Left ventricle myocardium inferior (tissue), 1 donor: ENCODE measurements around the gene ZNF800. TPM values are rescaled to one million over a fixed set of nuclear protein-coding genes. Genes with fewer than 3 reads are reported as not detected.

Source experiments
- DNase-seq: peaks from one replicate; pipeline ENCODE4 v3.0.0-alpha.2; 2020
- H3K27ac ChIP-seq: fragments of 200-600 bp; replicated peaks from 2 replicates; pipeline ENCODE4 v1.8.0; 2021
- H3K27me3 ChIP-seq: fragments of 200-600 bp; 2 replicates; pipeline ENCODE4 v1.8.0; 2021; ENCODE audit warnings: low read depth
- H3K36me3 ChIP-seq: fragments of 200-600 bp; 2 replicates; pipeline ENCODE4 v1.8.0; 2021
- H3K4me1 ChIP-seq: fragments of 200-600 bp; 2 replicates; pipeline ENCODE4 v1.8.0; 2021
- H3K4me3 ChIP-seq: fragments of 200-600 bp; 2 replicates; pipeline ENCODE4 v1.8.0; 2021; ENCODE audit warnings: mild to moderate bottlenecking, moderate library complexity
- H3K9me3 ChIP-seq: fragments of 200-600 bp; replicated peaks from 2 replicates; pipeline ENCODE4 v1.8.0; 2021
- intact Hi-C: fragments of 100-400 bp; cut with micrococcal nuclease; formaldehyde crosslinking; loops from one replicate; pipeline ENCODE4 v1.11.0; 2022
- total RNA-seq: library from RNA; stranded (reverse); fragmentation: NEBNext Ultra II Directional; extraction: Animal tissue kit (Norgen Biotek cat#: 25700); gene quantifications from one replicate; pipeline ENCODE4 v1.2.1, GENCODE V29; 2021
- TF ChIP-seq, protein P1 (sequence below): fragments of 200-600 bp; IDR thresholded peaks from 2 replicates; pipeline ENCODE4 v1.8.0; 2021; ENCODE audit warnings: antibody characterized with exemption, mild to moderate bottlenecking, borderline replicate concordance
- donor health status: DM: no; HTN: yes; CAD: no; lungs with severe emphysema.

Gene ZNF800
- total RNA-seq, 1 donor from 2014 or later, result 17.3 TPM

DNA sequence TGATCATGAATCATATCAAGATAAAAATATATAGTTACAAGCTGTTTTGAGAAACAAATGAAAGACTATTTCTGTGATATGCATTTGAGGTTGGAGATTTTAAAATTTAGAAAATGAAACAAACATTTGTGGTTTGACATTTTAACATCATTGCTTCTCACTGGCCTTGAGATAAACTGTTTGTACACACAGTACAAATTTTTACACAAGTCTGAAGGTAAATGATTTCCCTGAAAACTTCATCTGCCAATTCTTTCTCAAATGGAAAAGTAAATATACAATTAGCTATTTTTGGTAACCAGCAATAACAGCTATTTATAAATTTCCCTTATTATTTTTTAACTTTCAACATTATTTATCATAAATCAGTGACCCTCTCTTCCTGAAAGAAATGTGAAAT lies 38.6 kb downstream of the ZNF800 start:
- TF ChIP-seq, protein P1, sequence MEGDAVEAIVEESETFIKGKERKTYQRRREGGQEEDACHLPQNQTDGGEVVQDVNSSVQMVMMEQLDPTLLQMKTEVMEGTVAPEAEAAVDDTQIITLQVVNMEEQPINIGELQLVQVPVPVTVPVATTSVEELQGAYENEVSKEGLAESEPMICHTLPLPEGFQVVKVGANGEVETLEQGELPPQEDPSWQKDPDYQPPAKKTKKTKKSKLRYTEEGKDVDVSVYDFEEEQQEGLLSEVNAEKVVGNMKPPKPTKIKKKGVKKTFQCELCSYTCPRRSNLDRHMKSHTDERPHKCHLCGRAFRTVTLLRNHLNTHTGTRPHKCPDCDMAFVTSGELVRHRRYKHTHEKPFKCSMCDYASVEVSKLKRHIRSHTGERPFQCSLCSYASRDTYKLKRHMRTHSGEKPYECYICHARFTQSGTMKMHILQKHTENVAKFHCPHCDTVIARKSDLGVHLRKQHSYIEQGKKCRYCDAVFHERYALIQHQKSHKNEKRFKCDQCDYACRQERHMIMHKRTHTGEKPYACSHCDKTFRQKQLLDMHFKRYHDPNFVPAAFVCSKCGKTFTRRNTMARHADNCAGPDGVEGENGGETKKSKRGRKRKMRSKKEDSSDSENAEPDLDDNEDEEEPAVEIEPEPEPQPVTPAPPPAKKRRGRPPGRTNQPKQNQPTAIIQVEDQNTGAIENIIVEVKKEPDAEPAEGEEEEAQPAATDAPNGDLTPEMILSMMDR, result no peak
- intact Hi-C loops, result no loop called here
- no peak for DNase-seq
- Histone ChIP-seq H3K27me3 (no peaks in the 10 kb centered on the region), H3K4me1 (no peaks in the 10 kb centered on the region), H3K9me3 (no peaks in the 10 kb centered on the region), H3K36me3 (no peaks in the 10 kb centered on the region), H3K4me3 (no peak overlapping the region), H3K27ac (no peak overlapping the region)

DNA sequence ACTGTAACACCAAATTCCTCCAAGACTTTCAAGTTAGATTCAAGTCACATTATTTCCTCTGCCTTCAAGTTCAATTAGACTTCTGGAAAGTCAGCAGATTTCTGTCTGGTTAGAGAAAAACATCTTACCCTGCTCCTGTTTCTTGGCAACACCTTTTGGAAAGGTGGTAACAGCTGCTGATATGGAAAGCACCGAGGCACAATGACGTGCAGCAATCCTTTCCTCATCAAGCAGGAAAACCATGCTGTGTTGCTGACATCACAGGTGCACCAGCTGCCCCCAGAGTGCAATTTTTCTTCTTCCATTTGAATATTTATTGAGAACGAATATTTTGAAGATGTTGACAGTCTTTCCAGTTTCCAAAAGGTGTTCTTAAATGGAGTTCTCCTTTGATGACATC lies 41.9 kb downstream of the ZNF800 start:
- intact Hi-C loops, result no loop called here
- Histone ChIP-seq H3K27me3 (no peaks in the 10 kb centered on the region), H3K27ac (no peak overlapping the region), H3K9me3 (no peaks in the 10 kb centered on the region), H3K4me1 (peaks cover 7% of the 10 kb centered on the region), H3K4me3 (no peak overlapping the region), H3K36me3 (no peaks in the 10 kb centered on the region)
- TF ChIP-seq, protein P1, result no peak
- DNase-seq, result no peak

DNA sequence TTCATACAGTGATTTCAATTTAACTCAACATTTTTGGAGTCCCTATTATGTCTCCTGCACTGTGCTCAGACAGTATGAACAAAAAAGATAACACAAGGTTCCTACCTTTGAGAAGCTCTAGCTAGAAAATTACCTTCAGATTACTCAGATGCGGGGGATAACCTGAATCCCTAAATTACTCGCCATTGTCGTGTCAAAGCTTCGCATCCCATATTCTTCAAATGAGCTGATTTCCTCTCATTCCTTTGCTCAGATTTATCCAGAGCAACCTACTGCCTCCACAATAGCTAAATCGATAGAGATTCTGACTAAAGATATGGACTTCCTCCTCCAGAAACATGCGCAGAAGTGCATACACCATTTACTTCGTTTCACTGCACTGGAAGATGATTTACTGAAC lies 42.6 kb downstream of the ZNF800 start:
- intact Hi-C loops, result no loop called here
- H3K4me1 ChIP-seq, result peaks cover 7% of the 10 kb centered on the region
- no peak overlapping the region for H3K27ac ChIP-seq
- no peak overlapping the region for H3K4me3 ChIP-seq
- TF ChIP-seq, protein P1, result no peak
- H3K36me3 ChIP-seq, result no peaks in the 10 kb centered on the region
- DNase-seq, result no peak
- H3K27me3 ChIP-seq, result no peaks in the 10 kb centered on the region
- no peaks in the 10 kb centered on the region for H3K9me3 ChIP-seq

DNA sequence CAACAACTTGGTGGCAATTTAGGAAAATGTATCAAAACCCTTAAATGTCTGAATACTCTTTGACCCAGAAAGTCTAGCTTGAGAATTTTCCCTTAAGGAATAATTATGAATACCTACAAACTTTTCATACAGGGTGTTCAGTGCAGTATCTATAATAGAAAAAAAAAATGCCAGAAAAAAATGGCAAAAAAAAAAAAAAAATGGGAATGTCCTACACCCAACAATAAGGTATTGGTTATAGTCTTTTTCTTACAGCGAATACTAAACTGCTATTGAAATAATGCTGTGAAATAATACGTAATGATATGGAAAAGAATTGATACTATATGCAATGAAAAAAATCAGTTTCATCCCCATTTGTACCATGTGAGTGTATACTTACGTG lies 44.3 kb downstream of the ZNF800 start:
- Histone ChIP-seq H3K36me3 (no peaks in the 10 kb centered on the region), H3K4me1 (peaks cover 7% of the 10 kb centered on the region), H3K27me3 (no peaks in the 10 kb centered on the region), H3K27ac (no peak overlapping the region), H3K4me3 (peak overlapping the region; percentile 58), H3K9me3 (peaks cover under 1% of the 10 kb centered on the region)
- DNase-seq, result no peak
- TF ChIP-seq, protein P1, result no peak
- intact Hi-C loops, result no loop called here

DNA sequence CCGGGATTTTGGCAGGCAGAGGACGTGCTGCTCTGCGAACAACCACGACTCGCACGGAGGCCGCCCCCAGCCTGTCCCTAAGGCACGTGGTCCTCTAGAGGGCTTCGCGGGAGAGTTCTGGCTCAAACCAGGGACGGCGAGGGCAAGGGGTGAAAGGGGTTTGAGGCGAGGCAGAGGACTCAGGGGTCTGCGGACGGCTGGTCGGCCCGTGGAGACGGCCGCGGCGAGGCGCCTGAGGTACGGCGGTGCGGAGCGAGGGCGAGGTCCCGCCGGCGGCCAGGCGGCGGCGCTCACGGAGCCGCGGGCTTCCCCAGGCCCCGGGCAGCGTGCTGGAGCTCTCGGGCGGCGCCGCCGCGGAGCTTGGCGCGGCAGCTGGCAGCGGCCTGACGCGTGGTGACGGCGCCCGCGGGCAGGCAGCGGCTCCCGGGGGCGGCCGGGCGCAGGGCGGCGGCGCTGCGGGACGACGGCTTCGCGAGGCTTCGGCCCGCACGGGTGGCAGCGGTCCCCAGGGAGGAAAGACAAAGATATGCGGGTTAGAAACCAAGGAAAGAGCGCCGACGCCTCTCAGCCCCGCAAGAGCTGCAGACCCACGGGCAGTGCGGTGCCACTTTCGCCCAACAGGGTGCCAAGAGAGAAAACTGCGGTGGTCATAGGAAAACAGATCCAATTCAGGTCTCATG lies 44.8 kb downstream of the ZNF800 start:
- Histone ChIP-seq H3K27ac (no peak overlapping the region), H3K9me3 (peaks cover 6% of the 10 kb centered on the region), H3K4me1 (peaks cover 7% of the 10 kb centered on the region), H3K4me3 (peak overlapping the region; percentile 58), H3K36me3 (peaks cover 3% of the 10 kb centered on the region), H3K27me3 (no peaks in the 10 kb centered on the region)
- TF ChIP-seq, protein P1, result peak; percentile 64
- intact Hi-C loops, result no loop called here
- DNase-seq, result peak; percentile 64
